Smooth muscle cell (in vitro differentiated cells): ENCODE results near the gene NAALADL1. TPM values are rescaled to one million over a fixed set of nuclear protein-coding genes. Genes with fewer than 3 reads are reported as not detected.

ENCODE experiments used
- DNase-seq: peaks from one replicate; lab custom pipeline; 2025; ENCODE audit not compliant: unreplicated experiment; lab: John Stamatoyannopoulos, UW
- H2AFZ ChIP-seq: fragments of 200-600 bp; sonication (generic); 2 replicates; pipeline ENCODE4 v1.6.0; 2016; ENCODE audit warnings: antibody characterized with exemption, low read depth, mild to moderate bottlenecking
- H3F3A ChIP-seq: fragments of 200-600 bp; sonication (generic); 2 replicates; pipeline ENCODE4 v1.6.0; 2017; ENCODE audit warnings: antibody characterized with exemption, low read depth
- H3K27ac ChIP-seq: fragments of 200-600 bp; sonication (generic); 2 replicates; pipeline ENCODE4 v1.5.1; 2016; ENCODE audit warnings: low read depth, mild to moderate bottlenecking
- H3K27me3 ChIP-seq: fragments of 200-600 bp; sonication (generic); 2 replicates; pipeline ENCODE4 v1.6.1; 2016; ENCODE audit warnings: low read depth, mild to moderate bottlenecking
- H3K36me3 ChIP-seq: fragments of 200-600 bp; sonication (generic); 2 replicates; pipeline ENCODE4 v1.5.1; 2016; ENCODE audit warnings: low read depth
- H3K4me1 ChIP-seq: fragments of 200-600 bp; sonication (generic); 2 replicates; pipeline ENCODE4 v1.5.1; 2016; ENCODE audit warnings: low read depth
- H3K4me2 ChIP-seq: fragments of 200-600 bp; sonication (generic); 2 replicates; pipeline ENCODE4 v1.6.0; 2016; ENCODE audit warnings: mild to moderate bottlenecking
- H3K4me3 ChIP-seq: fragments of 200-600 bp; sonication (generic); 2 replicates; pipeline ENCODE4 v1.5.1; 2016; ENCODE audit warnings: mild to moderate bottlenecking
- H3K79me2 ChIP-seq: fragments of 200-600 bp; sonication (generic); 2 replicates; pipeline ENCODE4 v1.6.0; 2016; ENCODE audit warnings: low read depth, mild to moderate bottlenecking
- H3K9ac ChIP-seq: fragments of 200-600 bp; sonication (generic); 2 replicates; pipeline ENCODE4 v1.6.0; 2016; ENCODE audit warnings: low read depth
- H3K9me3 ChIP-seq: fragments of 200-600 bp; sonication (generic); replicated peaks from 2 replicates; pipeline ENCODE4 v1.5.1; 2016; ENCODE audit warnings: low read depth
- H4K20me1 ChIP-seq: fragments of 200-600 bp; sonication (generic); 2 replicates; pipeline ENCODE4 v1.6.0; 2016; ENCODE audit warnings: low read depth
- WGBS: methylation state at CpG from one replicate; pipeline ENCODE4 v1.1.7; 2016; ENCODE audit warnings: low lambda C conversion rate; 5-methylcytosine and 5-hydroxymethylcytosine counted together
- microRNA-seq: library from miRNA; unstranded; fragments of <30 nt; microRNA quantifications from one replicate; pipeline ENCODE4, GENCODE V29; 2016; ENCODE audit warnings: borderline number of aligned reads
- polyA plus RNA-seq: library from polyadenylated mRNA; unstranded; fragments of >200 nt; fragmentation: Nextera tagmentation; extraction: Ambion mirVana; gene quantifications from 2 replicates; pipeline ENCODE4 v1.2.1, GENCODE V29; 2016
- small RNA-seq: library from RNA; depleted of rRNA; stranded (forward); fragments of <200 nt; gene quantifications from one replicate; pipeline ENCODE3, GENCODE V24; 2014
- total RNA-seq: library from RNA; depleted of rRNA; stranded (reverse); fragments of >200 nt; gene quantifications from 2 replicates; pipeline ENCODE4 v1.2.3, GENCODE V29; 2014
- TF ChIP-seq, protein P1 (sequence below): fragments of 200-600 bp; sonication (generic); IDR thresholded peaks from 2 replicates; pipeline ENCODE4 v1.5.1; 2017; ENCODE audit warnings: borderline replicate concordance, mild to moderate bottlenecking, antibody characterized with exemption; ENCODE audit not compliant: insufficient read depth, poor library complexity, severe bottlenecking

Gene NAALADL1
- total and polyA plus RNA-seq, 2 experiments from 2014 or later: 1.0 to 7.0 TPM

DNA sequence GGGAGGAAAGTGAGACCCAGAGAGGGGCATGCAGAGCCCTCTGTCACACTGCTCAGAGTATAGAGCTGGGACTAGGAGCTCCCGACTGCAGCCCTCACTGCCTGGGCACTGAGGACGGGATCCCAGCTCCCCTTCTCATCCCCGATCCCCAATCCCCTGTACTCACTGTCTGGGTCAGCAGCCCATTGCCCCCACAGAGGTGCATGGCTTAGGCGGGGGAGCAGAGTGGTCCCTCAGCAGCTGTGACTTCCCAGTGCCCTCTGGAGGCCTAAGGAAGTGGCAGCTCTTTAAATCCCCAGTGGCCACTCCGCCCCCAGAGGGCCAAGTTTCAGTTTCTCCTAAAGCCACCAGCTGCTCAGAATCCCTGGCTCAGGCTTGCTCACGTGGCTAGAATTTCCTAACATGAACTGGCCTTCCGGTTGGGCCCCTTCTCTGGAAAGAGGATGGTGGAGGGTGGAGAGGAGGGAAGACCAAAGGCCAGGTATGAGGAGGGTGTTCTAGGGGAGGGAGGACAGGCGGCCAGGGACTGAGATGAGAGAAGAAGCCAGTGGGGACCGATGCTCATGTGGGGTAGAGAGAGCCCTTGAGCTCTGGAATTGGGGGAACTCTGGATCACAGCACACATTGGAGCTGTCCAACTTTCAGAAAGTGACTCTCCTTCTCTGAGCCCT is 61.5 kb downstream of the NAALADL1 start, which contains the start of gene BATF2:
Gene BATF2, minus strand, starts transcription at position 262 of the 671 bp plus-strand sequence. Its CDS starts 57 bp downstream, at position 205.
- 39% methylated on average over 9 of the region's 9 CpGs for WGBS
- H3K4me2 ChIP-seq: peak within 1 kb of the TSS; percentile 51
- no peaks in the 10 kb centered on the region for H3K79me2 ChIP-seq
- TF ChIP-seq, protein P1, sequence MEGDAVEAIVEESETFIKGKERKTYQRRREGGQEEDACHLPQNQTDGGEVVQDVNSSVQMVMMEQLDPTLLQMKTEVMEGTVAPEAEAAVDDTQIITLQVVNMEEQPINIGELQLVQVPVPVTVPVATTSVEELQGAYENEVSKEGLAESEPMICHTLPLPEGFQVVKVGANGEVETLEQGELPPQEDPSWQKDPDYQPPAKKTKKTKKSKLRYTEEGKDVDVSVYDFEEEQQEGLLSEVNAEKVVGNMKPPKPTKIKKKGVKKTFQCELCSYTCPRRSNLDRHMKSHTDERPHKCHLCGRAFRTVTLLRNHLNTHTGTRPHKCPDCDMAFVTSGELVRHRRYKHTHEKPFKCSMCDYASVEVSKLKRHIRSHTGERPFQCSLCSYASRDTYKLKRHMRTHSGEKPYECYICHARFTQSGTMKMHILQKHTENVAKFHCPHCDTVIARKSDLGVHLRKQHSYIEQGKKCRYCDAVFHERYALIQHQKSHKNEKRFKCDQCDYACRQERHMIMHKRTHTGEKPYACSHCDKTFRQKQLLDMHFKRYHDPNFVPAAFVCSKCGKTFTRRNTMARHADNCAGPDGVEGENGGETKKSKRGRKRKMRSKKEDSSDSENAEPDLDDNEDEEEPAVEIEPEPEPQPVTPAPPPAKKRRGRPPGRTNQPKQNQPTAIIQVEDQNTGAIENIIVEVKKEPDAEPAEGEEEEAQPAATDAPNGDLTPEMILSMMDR: no peak
- H3K4me3 ChIP-seq: no peak within 1 kb of the TSS
- H4K20me1 ChIP-seq: no peaks in the 10 kb centered on the region
- H3K27ac ChIP-seq: no peak within 1 kb of the TSS
- H2AFZ ChIP-seq: peak within 1 kb of the TSS; percentile 24
- H3K27me3 ChIP-seq: no peaks in the 10 kb centered on the region
- no peak within 1 kb of the TSS for H3K9ac ChIP-seq
- H3K9me3 ChIP-seq: no peaks in the 10 kb centered on the region
- H3K4me1 ChIP-seq: peaks cover 8% of the 10 kb centered on the region
- H3F3A ChIP-seq: no peaks in the 10 kb centered on the region
- no peaks in the 10 kb centered on the region for H3K36me3 ChIP-seq
- DNase-seq: peak; percentile 15

DNA sequence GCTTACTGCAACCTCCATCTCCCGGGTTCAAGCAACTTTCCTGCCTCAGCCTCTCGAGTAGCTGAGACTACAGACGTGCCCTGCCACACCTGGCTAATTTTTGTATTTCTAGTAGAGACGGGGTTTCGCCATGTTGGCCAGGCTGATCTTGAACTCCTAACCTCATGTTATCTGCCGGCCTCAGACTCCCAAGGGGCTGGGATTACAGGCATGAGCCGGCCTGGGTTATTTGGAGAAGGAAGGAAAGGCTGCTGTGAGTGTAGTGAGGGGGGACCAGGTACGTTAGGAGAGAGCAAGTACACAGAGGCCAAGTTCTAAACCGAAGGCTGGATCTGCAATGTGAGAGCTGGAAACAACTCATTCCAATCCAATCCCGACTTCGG is 62.0 kb downstream of the NAALADL1 start:
- H3K4me1 ChIP-seq: peaks cover 8% of the 10 kb centered on the region
- no peaks in the 10 kb centered on the region for H3K27me3 ChIP-seq
- H3F3A ChIP-seq: no peaks in the 10 kb centered on the region
- no peak for DNase-seq
- H3K9me3 ChIP-seq: no peaks in the 10 kb centered on the region
- no peaks in the 10 kb centered on the region for H3K36me3 ChIP-seq
- H4K20me1 ChIP-seq: no peaks in the 10 kb centered on the region
- no peak overlapping the region for H3K9ac ChIP-seq
- peak overlapping the region; percentile 51 for H3K4me2 ChIP-seq
- H3K27ac ChIP-seq: no peak overlapping the region
- WGBS: 84% methylated on average over 11 of the region's 11 CpGs
- TF ChIP-seq, protein P1: no peak
- peak overlapping the region; percentile 24 for H2AFZ ChIP-seq
- H3K4me3 ChIP-seq: no peak overlapping the region
- H3K79me2 ChIP-seq: no peaks in the 10 kb centered on the region

Small RNAs within 50 kb of the gene (microRNA-seq; reads per million reads assigned to microRNA genes)
- gene MIR6879: not detected

Small RNAs within 50 kb of the gene (small RNA-seq; reads per million reads assigned to genes)
- gene MIR6879: not detected
- 0.21 reads per million for gene SNX15

Other genes starting within 250 kb of the NAALADL1 start
- gene MEN1, start 248.0 kb downstream of the NAALADL1 start, total RNA-seq: 10.5 and 11.6 TPM in 2 replicates
- gene MEN1, start 248.0 kb downstream of the NAALADL1 start, polyA plus RNA-seq: 35.4 and 37.3 TPM in 2 replicates
- 3.0 and 4.7 TPM in 2 replicates for gene CDC42BPG, start 213.9 kb downstream of the NAALADL1 start, total RNA-seq
- 1.7 and 5.9 TPM in 2 replicates for gene CDC42BPG, start 213.9 kb downstream of the NAALADL1 start, polyA plus RNA-seq
- gene EHD1, start 179.9 kb downstream of the NAALADL1 start, total RNA-seq: 30.9 and 59.8 TPM in 2 replicates
- 42.8 and 46.7 TPM in 2 replicates for gene EHD1, start 179.9 kb downstream of the NAALADL1 start, polyA plus RNA-seq
- gene ATG2A, start 141.3 kb downstream of the NAALADL1 start, total RNA-seq: 4.8 and 4.9 TPM in 2 replicates
- 6.2 and 8.6 TPM in 2 replicates for gene ATG2A, start 141.3 kb downstream of the NAALADL1 start, polyA plus RNA-seq
- gene PPP2R5B, start 133.9 kb downstream of the NAALADL1 start, total RNA-seq: 14.9 and 20.7 TPM in 2 replicates
- 32.7 and 36.6 TPM in 2 replicates for gene PPP2R5B, start 133.9 kb downstream of the NAALADL1 start, polyA plus RNA-seq
- not detected in 2 replicates for gene GPHA2, start 122.7 kb downstream of the NAALADL1 start, total RNA-seq
- 0.40 TPM in 1 of 2 replicates, not detected in the other for gene GPHA2, start 122.7 kb downstream of the NAALADL1 start, polyA plus RNA-seq
- not detected in 2 replicates for gene MAJIN, start 86.4 kb downstream of the NAALADL1 start, total RNA-seq
- not detected in 2 replicates for gene MAJIN, start 86.4 kb downstream of the NAALADL1 start, polyA plus RNA-seq
- gene BATF2, start 61.6 kb downstream of the NAALADL1 start, total RNA-seq: not detected in 2 replicates
- gene BATF2, start 61.6 kb downstream of the NAALADL1 start, polyA plus RNA-seq: 0.41 TPM in 1 of 2 replicates, not detected in the other
- 61.0 and 83.3 TPM in 2 replicates for gene ARL2, start 44.4 kb downstream of the NAALADL1 start, total RNA-seq
- gene ARL2, start 44.4 kb downstream of the NAALADL1 start, polyA plus RNA-seq: 116 and 122 TPM in 2 replicates
- gene SNX15, start 31.1 kb downstream of the NAALADL1 start, total RNA-seq: 9.4 and 14.8 TPM in 2 replicates
- gene SNX15, start 31.1 kb downstream of the NAALADL1 start, polyA plus RNA-seq: 24.7 and 25.1 TPM in 2 replicates
- 7.4 and 7.6 TPM in 2 replicates for gene SAC3D1, start 17.3 kb downstream of the NAALADL1 start, total RNA-seq
- gene SAC3D1, start 17.3 kb downstream of the NAALADL1 start, polyA plus RNA-seq: 26.2 and 33.3 TPM in 2 replicates
- 8.0 and 8.3 TPM in 2 replicates for gene CDCA5, start 25.5 kb upstream of the NAALADL1 start, total RNA-seq
- gene CDCA5, start 25.5 kb upstream of the NAALADL1 start, polyA plus RNA-seq: 8.5 and 11.2 TPM in 2 replicates
- 49.1 and 91.0 TPM in 2 replicates for gene ZFPL1, start 25.7 kb upstream of the NAALADL1 start, total RNA-seq
- 81.0 and 87.1 TPM in 2 replicates for gene ZFPL1, start 25.7 kb upstream of the NAALADL1 start, polyA plus RNA-seq
- 104 and 154 TPM in 2 replicates for gene VPS51, start 37.7 kb upstream of the NAALADL1 start, total RNA-seq
- gene VPS51, start 37.7 kb upstream of the NAALADL1 start, polyA plus RNA-seq: 55.2 and 65.0 TPM in 2 replicates
- gene TM7SF2, start 53.3 kb upstream of the NAALADL1 start, total RNA-seq: 16.8 and 26.9 TPM in 2 replicates
- gene TM7SF2, start 53.3 kb upstream of the NAALADL1 start, polyA plus RNA-seq: 17.4 and 43.1 TPM in 2 replicates
- 9.1 and 13.8 TPM in 2 replicates for gene ZNHIT2, start 59.1 kb upstream of the NAALADL1 start, total RNA-seq
- gene ZNHIT2, start 59.1 kb upstream of the NAALADL1 start, polyA plus RNA-seq: 14.5 and 19.5 TPM in 2 replicates
- gene FAU, start 63.6 kb upstream of the NAALADL1 start, total RNA-seq: 373 and 509 TPM in 2 replicates
- gene FAU, start 63.6 kb upstream of the NAALADL1 start, polyA plus RNA-seq: 537 and 578 TPM in 2 replicates
- gene MRPL49, start 63.8 kb upstream of the NAALADL1 start, total RNA-seq: 28.2 and 43.0 TPM in 2 replicates
- 53.2 and 55.4 TPM in 2 replicates for gene MRPL49, start 63.8 kb upstream of the NAALADL1 start, polyA plus RNA-seq
- gene SYVN1, start 76.0 kb upstream of the NAALADL1 start, total RNA-seq: 39.9 and 52.0 TPM in 2 replicates
- gene SYVN1, start 76.0 kb upstream of the NAALADL1 start, polyA plus RNA-seq: 30.0 and 32.0 TPM in 2 replicates
- not detected in 2 replicates for gene SPDYC, start 111.7 kb upstream of the NAALADL1 start, total RNA-seq
- gene SPDYC, start 111.7 kb upstream of the NAALADL1 start, polyA plus RNA-seq: not detected in 2 replicates
- gene CAPN1, start 123.4 kb upstream of the NAALADL1 start, total RNA-seq: 93.0 and 126 TPM in 2 replicates
- 109 and 149 TPM in 2 replicates for gene CAPN1, start 123.4 kb upstream of the NAALADL1 start, polyA plus RNA-seq
- gene POLA2, start 203.4 kb upstream of the NAALADL1 start, total RNA-seq: 2.5 and 4.4 TPM in 2 replicates
- 8.4 and 9.2 TPM in 2 replicates for gene POLA2, start 203.4 kb upstream of the NAALADL1 start, polyA plus RNA-seq